ACHN (cell line): ENCODE data around the gene LEMD2.

Experiments
- DNase-seq: peaks from one replicate; pipeline ENCODE4 v3.0.0-alpha.2; 2015
- in situ Hi-C: cut with HindIII; loops from 2 replicates; pipeline ENCODE4 v1.10.0; 2017; ENCODE audit warnings: low sequenced_read_pairs, low pct_ligation_motif_present, low pct_unique_long_range_greater_than_20kb

LEMD2 gene

GRCh38 chr6:33733709-33734007 lies 55.3 kb downstream of the LEMD2 start:
- in situ Hi-C loops: no loop called here
- DNase-seq: no peak

GRCh38 chr6:33732817-33733708 lies 55.9 kb downstream of the LEMD2 start:
- in situ Hi-C loops: no loop called here
- DNase-seq: no peak

- no peak for DNase-seq
- in situ Hi-C loops: no loop called here
Observed at GRCh38 chr6:33732385-33732784, 56.5 kb downstream of the LEMD2 start.

GRCh38 chr6:33731751-33732282 lies 57.1 kb downstream of the LEMD2 start:
- DNase-seq: no peak
- in situ Hi-C loops: no loop called here

- DNase-seq: no peak
- in situ Hi-C loops: no loop called here
Observed at GRCh38 chr6:33731035-33731434, 57.9 kb downstream of the LEMD2 start.

- DNase-seq: no peak
- in situ Hi-C loops: no loop called here
Observed at GRCh38 chr6:33730611-33731010, 58.3 kb downstream of the LEMD2 start.

- in situ Hi-C loops: no loop called here
- DNase-seq: no peak
Observed at GRCh38 chr6:33729059-33729458, 59.9 kb downstream of the LEMD2 start.

GRCh38 chr6:33728438-33728837 lies 60.5 kb downstream of the LEMD2 start:
- DNase-seq: no peak
- in situ Hi-C loops: no loop called here

- in situ Hi-C loops: no loop called here
- no peak for DNase-seq
Observed at GRCh38 chr6:33727932-33728331, 61.0 kb downstream of the LEMD2 start.

GRCh38 chr6:33727126-33727525 lies 61.8 kb downstream of the LEMD2 start:
- in situ Hi-C loops: no loop called here

GRCh38 chr6:33726696-33727095 lies 62.2 kb downstream of the LEMD2 start:
- DNase-seq: no peak
- in situ Hi-C loops: no loop called here

More at GRCh38 chr6:33727126-33727525, 61.8 kb downstream of the LEMD2 start:
- no peak for DNase-seq

GRCh38 chr6:33725891-33726673 lies 62.8 kb downstream of the LEMD2 start:
- in situ Hi-C loops: no loop called here
- no peak for DNase-seq

GRCh38 chr6:33725222-33725621 lies 63.7 kb downstream of the LEMD2 start:
- no peak for DNase-seq
- in situ Hi-C loops: no loop called here

- DNase-seq: no peak
- in situ Hi-C loops: no loop called here
Observed at GRCh38 chr6:33724102-33725023, 64.6 kb downstream of the LEMD2 start.

GRCh38 chr6:33723371-33724085 lies 65.4 kb downstream of the LEMD2 start:
- DNase-seq: no peak
- in situ Hi-C loops: no loop called here

- in situ Hi-C loops: no loop called here
- no peak for DNase-seq
Observed at GRCh38 chr6:33722103-33722623, 66.8 kb downstream of the LEMD2 start.

- in situ Hi-C loops: no loop called here
- DNase-seq: no peak
Observed at GRCh38 chr6:33721508-33721907, 67.4 kb downstream of the LEMD2 start.
